T-cell (primary cell): ENCODE measurements around the gene ALOX5AP. TPM values are rescaled to one million over a fixed set of nuclear protein-coding genes. Genes with fewer than 3 reads are reported as not detected.

Experiments used
- ATAC-seq, 4 experiments: fragments of 200-7000 bp in 3 of 4; fragments of 150-1000 bp in 1 of 4; cut with Tn5 transposase; replicated peaks in 1 of 4; 1 replicate in 3 of 4; 2 replicates in 1 of 4; pipeline ENCODE4 v1.10.0; 2021; ENCODE audit warnings: moderate library complexity in 3 of 4, mild to moderate bottlenecking in 2 of 4, moderate number of reproducible peaks in 1 of 4
- CTCF ChIA-PET, 2 donors: fragments of 300-600 bp; sonication (Branson Sonifier 250); formaldehyde crosslinking; loops; one replicate each; lab custom pipeline; 2022; ENCODE audit warnings: antibody characterized with exemption in 2 of 2; lab: Charles Lee
- POLR2A ChIA-PET, 2 donors: fragments of 300-600 bp; sonication (Branson Sonifier 250); formaldehyde crosslinking; loops; one replicate each; lab custom pipeline; 2022; ENCODE audit warnings: antibody characterized with exemption in 2 of 2; lab: Charles Lee
- DNase-seq, 35 experiments: peaks; one replicate each; pipeline versions ENCODE4 v3.0.0 to v3.0.0-alpha.2; 2013 to 2023
- H3K27ac ChIP-seq: one replicate; pipeline ENCODE4 v1.5.1; 2013; ENCODE audit warnings: low read length
- H3K27me3 ChIP-seq, 2 experiments: replicated peaks in 1 of 2; 1 replicate in 1 of 2; 2 replicates in 1 of 2; pipeline versions ENCODE4 v1.6.1 to v1.7.0; 2013; ENCODE audit warnings: low read length in 1 of 2, mixed read lengths in 1 of 2; ENCODE audit not compliant: control insufficient read depth in 2 of 2, insufficient read depth in 2 of 2; ENCODE audit errors: extremely low read depth in 1 of 2
- H3K36me3 ChIP-seq, 2 donors: 1 replicate in 1 of 2; 2 replicates in 1 of 2; pipeline versions ENCODE4 v1.6.1 to v1.7.0; 2013; ENCODE audit warnings: low read length in 1 of 2; ENCODE audit not compliant: control insufficient read depth in 2 of 2, insufficient read depth in 1 of 2; ENCODE audit errors: extremely low read depth in 1 of 2
- H3K4me1 ChIP-seq, 2 experiments: 1 replicate in 1 of 2; 2 replicates in 1 of 2; pipeline versions ENCODE4 v1.6.1 to v1.7.0; 2013; ENCODE audit warnings: low read length in 2 of 2, mixed read lengths in 1 of 2; ENCODE audit not compliant: insufficient read depth in 2 of 2, control insufficient read depth in 1 of 2; ENCODE audit errors: extremely low read depth in 1 of 2
- H3K4me3 ChIP-seq, 2 donors: 1 replicate in 1 of 2; 2 replicates in 1 of 2; pipeline versions ENCODE4 v1.5.1 to v1.7.0; 2013; ENCODE audit warnings: mild to moderate bottlenecking in 2 of 2, low read length in 1 of 2, moderate library complexity in 1 of 2; ENCODE audit not compliant: control insufficient read depth in 1 of 2; ENCODE audit errors: extremely low read depth in 1 of 2
- H3K9me3 ChIP-seq: 2 replicates; pipeline ENCODE4 v1.7.0; 2013
- H3K27ac Mint-ChIP-seq, 2 donors: one replicate each; pipeline ENCODE4 v1.8.0; 2020 to 2021; ENCODE audit warnings: mild to moderate bottlenecking in 2 of 2, mixed read lengths in 2 of 2
- H3K27me3 Mint-ChIP-seq, 2 donors: one replicate each; pipeline ENCODE4 v1.8.0; 2021 to 2022; ENCODE audit warnings: mixed read lengths in 2 of 2
- H3K36me3 Mint-ChIP-seq: one replicate; pipeline ENCODE4 v1.8.0; 2021; ENCODE audit warnings: mixed read lengths
- H3K4me1 Mint-ChIP-seq, 3 donors: one replicate each; pipeline ENCODE4 v1.8.0; 2020 to 2022; ENCODE audit warnings: mixed read lengths in 3 of 3, mild to moderate bottlenecking in 1 of 3
- H3K4me3 Mint-ChIP-seq, 3 donors: one replicate each; pipeline ENCODE4 v1.8.0; 2020 to 2022; ENCODE audit warnings: mild to moderate bottlenecking in 3 of 3, mixed read lengths in 3 of 3, moderate library complexity in 3 of 3
- H3K9me3 Mint-ChIP-seq, 3 donors: one replicate each; pipeline ENCODE4 v1.8.0; 2020 to 2022; ENCODE audit warnings: mixed read lengths in 3 of 3
- WGBS: methylation state at CpG from one replicate; pipeline ENCODE4 v1.1.5; 2013; ENCODE audit warnings: missing lambda C conversion rate; ENCODE audit not compliant: insufficient coverage; 5-methylcytosine and 5-hydroxymethylcytosine counted together
- total RNA-seq, 35 experiments: library from RNA in 6 of 35; stranded (reverse) in 6 of 35; fragments of 120-200 nt in 1 of 35; gene quantifications; one replicate each; pipeline versions ENCODE4 v1.2.1 to v1.2.4 and lab custom pipeline; 2013 to 2026

ALOX5AP gene
- total RNA-seq, 5 donors from 2014 or later (not counting 1 experiment from before 2014, with no cell fraction given) = 24.2 to 64.9 (median 50.8) TPM

DNA sequence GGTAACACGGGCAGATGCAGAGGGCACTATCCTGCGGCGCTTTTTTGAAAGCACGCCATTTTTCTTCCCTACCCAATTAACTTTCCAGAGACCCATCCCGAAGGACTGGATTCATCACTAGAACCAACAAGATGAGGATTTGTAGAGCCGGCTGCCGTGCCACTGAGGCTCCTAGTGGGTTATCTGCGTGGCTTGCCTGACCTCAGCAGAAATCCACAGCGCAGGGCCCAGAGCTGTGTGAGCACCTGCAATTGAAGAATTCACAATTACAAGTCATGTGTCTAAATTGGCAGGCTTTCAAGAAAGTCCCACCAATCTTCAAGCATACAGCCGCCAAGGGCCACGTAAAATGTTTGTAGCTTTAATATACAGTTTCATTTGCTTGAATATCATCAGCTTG is 75.5 kb downstream of the ALOX5AP start:
- DNase-seq (no peak), ATAC-seq (no peak)
- H3K27me3 Mint-ChIP-seq = no peaks in the 10 kb centered on the region
- ChIA-PET POLR2A (no interaction called here), CTCF (interaction anchor here in 1 of 2 donors (0.6 kb wide), 1 partner anchor 75 kb away, joined by 3 read pairs; the partner anchor contains the start of gene ALOX5AP)
- H3K27ac ChIP-seq = no peak overlapping the region
- H3K36me3 Mint-ChIP-seq = no peaks in the 10 kb centered on the region
- no peaks in the 10 kb centered on the region for H3K9me3 ChIP-seq
- no peak overlapping the region for H3K4me3 ChIP-seq
- peaks cover 0 to 4% (median 0%) of the 10 kb centered on the region in 3 donors for H3K9me3 Mint-ChIP-seq
- WGBS = 94% methylated on average over 6 of the region's 11 CpGs
- no peak overlapping the region for H3K4me3 Mint-ChIP-seq
- no peak overlapping the region for H3K27ac Mint-ChIP-seq
- no peaks in the 10 kb centered on the region for H3K36me3 ChIP-seq
- no peaks in the 10 kb centered on the region for H3K4me1 ChIP-seq
- no peaks in the 10 kb centered on the region for H3K27me3 ChIP-seq
- peaks cover 0 to 2% (median 0%) of the 10 kb centered on the region in 3 donors for H3K4me1 Mint-ChIP-seq

Other genes with a start within 250 kb of the ALOX5AP start
- 10 to 100 TPM; 24.1 to 32.9 (median 26.7) TPM for gene USPL1, start 117.6 kb upstream of the ALOX5AP start, total RNA-seq
- not detected for gene MEDAG, start 170.7 kb downstream of the ALOX5AP start, total RNA-seq
- not detected for gene TEX26, start 197.1 kb downstream of the ALOX5AP start, total RNA-seq